Measurements from ENCODE around the gene CCT6A. TPM values are rescaled to one million over a fixed set of nuclear protein-coding genes. Genes with fewer than 3 reads are reported as not detected.
"Not testable (repeated sequence)": the region's sequence is repeated elsewhere in the genome, so short reads cannot be mapped to it uniquely, and the experiment has no call there.

The CCT6A gene
- total RNA-seq, 1 experiment from 2014 or later: 632 TPM

GRCh38 chr7:56051053-56051338 lies 569 bp upstream of the CCT6A start:
- no peak for DNase-seq (ENCODE audit: low spot score)

GRCh38 chr7:56053379-56053778 lies 1.8 kb downstream of the CCT6A start:
- no peak for DNase-seq (ENCODE audit: low spot score)

GRCh38 chr7:56053993-56054392 lies 2.4 kb downstream of the CCT6A start:
- no peak for DNase-seq (ENCODE audit: low spot score)

- DNase-seq (ENCODE audit: low spot score): peak; percentile 97
Observed at GRCh38 chr7:56062382-56062781, 10.8 kb downstream of the CCT6A start.

- DNase-seq (ENCODE audit: low spot score): no peak
Observed at GRCh38 chr7:56063500-56063881, 11.9 kb downstream of the CCT6A start.

- peak; percentile 74 for DNase-seq (ENCODE audit: low spot score)
Observed at GRCh38 chr7:56063882-56064625, 12.5 kb downstream of the CCT6A start, which contains the start of gene SUMF2. Gene SUMF2 (plus strand): TSS chr7:56064286. CDS start chr7:56064312, 26 bp downstream.

GRCh38 chr7:56066376-56066775 lies 14.8 kb downstream of the CCT6A start:
- DNase-seq (ENCODE audit: low spot score): not testable (repeated sequence)

GRCh38 chr7:56074371-56074791 lies 22.8 kb downstream of the CCT6A start:
- peak; percentile 94 for DNase-seq (ENCODE audit: low spot score)

- DNase-seq (ENCODE audit: low spot score): no peak
Observed at GRCh38 chr7:56077681-56078080, 26.1 kb downstream of the CCT6A start.

- DNase-seq (ENCODE audit: low spot score): no peak
Observed at GRCh38 chr7:56078196-56078595, 26.6 kb downstream of the CCT6A start.

GRCh38 chr7:56079450-56080185 lies 28.1 kb downstream of the CCT6A start:
- no peak for DNase-seq (ENCODE audit: low spot score)

GRCh38 chr7:56080726-56081435 lies 29.3 kb downstream of the CCT6A start:
- DNase-seq (ENCODE audit: low spot score): not testable (repeated sequence)

GRCh38 chr7:56081626-56082340 lies 30.2 kb downstream of the CCT6A start:
- no peak for DNase-seq (ENCODE audit: low spot score)

- no peak for DNase-seq (ENCODE audit: low spot score)
Observed at GRCh38 chr7:56083150-56083785, 31.7 kb downstream of the CCT6A start.

GRCh38 chr7:56086761-56087160 lies 35.2 kb downstream of the CCT6A start:
- no peak for DNase-seq (ENCODE audit: low spot score)

GRCh38 chr7:56087445-56087844 lies 35.9 kb downstream of the CCT6A start:
- DNase-seq (ENCODE audit: low spot score): no peak

- no peak for DNase-seq (ENCODE audit: low spot score)
Observed at GRCh38 chr7:56091591-56091990, 40.0 kb downstream of the CCT6A start.

GRCh38 chr7:56092388-56092787 lies 40.8 kb downstream of the CCT6A start:
- not testable (repeated sequence) for DNase-seq (ENCODE audit: low spot score)

- peak; percentile 84 for DNase-seq (ENCODE audit: low spot score)
Observed at GRCh38 chr7:56092789-56093531, 41.4 kb downstream of the CCT6A start, which contains the start of gene PHKG1. Gene PHKG1 (minus strand): TSS chr7:56092952. CDS start chr7:56088941, 4,011 bp downstream.

GRCh38 chr7:56097700-56098099 lies 46.1 kb downstream of the CCT6A start:
- peak; percentile 80 for DNase-seq (ENCODE audit: low spot score)

Measured in A172 (cell line).